Measurements from ENCODE around the gene IFI6. TPM values are rescaled to one million over a fixed set of nuclear protein-coding genes. Genes with fewer than 3 reads are reported as not detected.

The IFI6 gene
- total RNA-seq, 1 experiment from 2014 or later = 4.3 TPM

DNA sequence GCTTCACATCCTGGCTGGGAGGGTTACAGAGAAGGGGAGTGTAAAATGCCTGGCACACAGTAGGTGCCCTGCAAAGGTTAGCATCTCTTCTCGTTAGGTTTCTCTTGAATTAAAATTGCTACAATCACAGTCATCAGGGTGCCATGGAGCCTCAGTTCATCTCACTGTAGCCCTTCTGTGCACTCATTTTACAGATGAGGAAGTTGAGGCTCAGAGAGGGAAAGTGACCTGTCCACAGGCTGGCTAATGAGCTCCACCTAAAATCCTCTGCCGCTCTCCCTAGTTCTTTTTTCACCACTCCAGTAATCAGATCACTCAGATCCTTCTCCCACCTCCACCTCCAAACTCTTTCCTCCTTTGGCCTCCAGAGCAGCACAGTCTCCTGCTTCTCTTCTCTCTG lies 54.6 kb downstream of the IFI6 start:
- Histone ChIP-seq H4K5ac (ENCODE audit: insufficient read length, low read depth, low read length) (no peak overlapping the region), H3K56ac (ENCODE audit: insufficient read length, low read depth, low read length) (no peak overlapping the region), H3K4me1 (ENCODE audit: insufficient read depth, low read length) (no peaks in the 10 kb centered on the region), H3K23ac (ENCODE audit: insufficient read length, low read depth, low read length) (no peak overlapping the region), H2BK12ac (ENCODE audit: insufficient read length, low read depth, low read length) (no peak overlapping the region), H3K27ac (ENCODE audit: insufficient read length, low read depth, low read length) (no peak overlapping the region), H3K4ac (ENCODE audit: low read depth, low read length) (no peak overlapping the region), H2AFZ (ENCODE audit: low read length) (no peak overlapping the region), H4K8ac (replicated peaks; ENCODE audit: insufficient read length, low read depth, low read length) (no peak overlapping the region), H3K4me2 (ENCODE audit: insufficient read depth, insufficient read length, low read length) (no peak overlapping the region), H3K27me3 (ENCODE audit: insufficient read depth, low read length) (no peaks in the 10 kb centered on the region), H3K79me2 (ENCODE audit: insufficient read depth, low read length) (no peaks in the 10 kb centered on the region), H3K79me1 (ENCODE audit: insufficient read depth, low read depth, low read length, poor library complexity, severe bottlenecking) (no peaks in the 10 kb centered on the region), H2BK120ac (ENCODE audit: low read depth, low read length, poor library complexity, severe bottlenecking) (no peak overlapping the region), H2BK15ac (ENCODE audit: low read depth, low read length) (no peak overlapping the region), H3K18ac (ENCODE audit: insufficient read length, low read depth, low read length) (no peak overlapping the region), H4K91ac (ENCODE audit: insufficient read length, low read depth, low read length) (no peak overlapping the region), H2AK5ac (ENCODE audit: insufficient read length, low read length) (no peak overlapping the region), H2BK20ac (ENCODE audit: low read depth, low read length, poor library complexity, severe bottlenecking) (no peak overlapping the region), H2BK5ac (ENCODE audit: insufficient read length, low read length) (no peak overlapping the region), H3K23me2 (ENCODE audit: insufficient read length, low read depth, low read length, poor library complexity, severe bottlenecking) (peaks cover 6% of the 10 kb centered on the region), H3T11ph (ENCODE audit: low read length) (no peak overlapping the region), H3K9me3 (ENCODE audit: control insufficient read depth, low read depth, low read length) (no peaks in the 10 kb centered on the region), H3K9ac (ENCODE audit: extremely low read depth, insufficient read length, low read length) (no peak overlapping the region), H4K20me1 (ENCODE audit: control insufficient read depth, insufficient read depth, insufficient read length) (no peaks in the 10 kb centered on the region), H3K14ac (ENCODE audit: insufficient read depth, low read length) (no peak overlapping the region)
- no peak overlapping the region; a peak in 1 of 7 replicates for H3K27ac Mint-ChIP-seq
- H3K4me1 Mint-ChIP-seq = peaks cover 24 to 26% of the 10 kb centered on the region in 2 experiments
- no CpG with 5 or more reads among the region's 2 CpGs for WGBS (ENCODE audit: extremely low coverage, insufficient read length, low lambda C conversion rate)
- DNase-seq = no peak
- TF ChIP-seq, protein P1, sequence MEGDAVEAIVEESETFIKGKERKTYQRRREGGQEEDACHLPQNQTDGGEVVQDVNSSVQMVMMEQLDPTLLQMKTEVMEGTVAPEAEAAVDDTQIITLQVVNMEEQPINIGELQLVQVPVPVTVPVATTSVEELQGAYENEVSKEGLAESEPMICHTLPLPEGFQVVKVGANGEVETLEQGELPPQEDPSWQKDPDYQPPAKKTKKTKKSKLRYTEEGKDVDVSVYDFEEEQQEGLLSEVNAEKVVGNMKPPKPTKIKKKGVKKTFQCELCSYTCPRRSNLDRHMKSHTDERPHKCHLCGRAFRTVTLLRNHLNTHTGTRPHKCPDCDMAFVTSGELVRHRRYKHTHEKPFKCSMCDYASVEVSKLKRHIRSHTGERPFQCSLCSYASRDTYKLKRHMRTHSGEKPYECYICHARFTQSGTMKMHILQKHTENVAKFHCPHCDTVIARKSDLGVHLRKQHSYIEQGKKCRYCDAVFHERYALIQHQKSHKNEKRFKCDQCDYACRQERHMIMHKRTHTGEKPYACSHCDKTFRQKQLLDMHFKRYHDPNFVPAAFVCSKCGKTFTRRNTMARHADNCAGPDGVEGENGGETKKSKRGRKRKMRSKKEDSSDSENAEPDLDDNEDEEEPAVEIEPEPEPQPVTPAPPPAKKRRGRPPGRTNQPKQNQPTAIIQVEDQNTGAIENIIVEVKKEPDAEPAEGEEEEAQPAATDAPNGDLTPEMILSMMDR (conservative IDR thresholded peaks at IDR 0.05) = no peak
- H3K36me3 Mint-ChIP-seq (ENCODE audit: insufficient read depth in 1 of 3, low read depth in 3 of 3) = no peaks in the 10 kb centered on the region
- no peaks in the 10 kb centered on the region for H3K9me3 Mint-ChIP-seq
- peaks cover 27% of the 10 kb centered on the region for H3K27me3 Mint-ChIP-seq (ENCODE audit: low read depth)
- no peak overlapping the region for H3K4me3 Mint-ChIP-seq

All from H9 (cell line).